NCI-H2081 treated with DMSO at 0.1 percent for 48 hours (cell line): Measurements from ENCODE around the gene WDFY3.

Source experiments
- DNase-seq: peaks from one replicate; lab custom pipeline; 2025; lab: John Stamatoyannopoulos, UW

The WDFY3 gene

GRCh38 chr4:84905646-84906045, 60.8 kb downstream of the WDFY3 start:
- DNase-seq, result no peak

GRCh38 chr4:84901740-84902281, 64.7 kb downstream of the WDFY3 start:
- DNase-seq, result no peak

- DNase-seq, result no peak
These were observed 65.3 kb downstream of the WDFY3 start for GRCh38 chr4:84901173-84901572.

- DNase-seq, result no peak
These were observed 66.9 kb downstream of the WDFY3 start for GRCh38 chr4:84899616-84900015.

- no peak for DNase-seq
These were observed 69.0 kb downstream of the WDFY3 start for GRCh38 chr4:84897516-84897915.

GRCh38 chr4:84895283-84895682, 71.2 kb downstream of the WDFY3 start:
- no peak for DNase-seq

- DNase-seq, result no peak
These were observed 71.9 kb downstream of the WDFY3 start for GRCh38 chr4:84894621-84895020.

GRCh38 chr4:84892950-84893349, 73.5 kb downstream of the WDFY3 start:
- DNase-seq, result no peak

GRCh38 chr4:84887824-84888223, 78.7 kb downstream of the WDFY3 start:
- DNase-seq, result no peak

- DNase-seq, result no peak
These were observed 86.8 kb downstream of the WDFY3 start for GRCh38 chr4:84879651-84880200.

- DNase-seq, result no peak
These were observed 87.9 kb downstream of the WDFY3 start for GRCh38 chr4:84878546-84878945.

GRCh38 chr4:84878090-84878489, 88.4 kb downstream of the WDFY3 start:
- DNase-seq, result no peak

GRCh38 chr4:84877051-84877833, 89.2 kb downstream of the WDFY3 start:
- DNase-seq, result no peak

GRCh38 chr4:84875636-84876371, 90.7 kb downstream of the WDFY3 start:
- no peak for DNase-seq

GRCh38 chr4:84874619-84875018, 91.9 kb downstream of the WDFY3 start:
- DNase-seq, result no peak

- no peak for DNase-seq
These were observed 95.9 kb downstream of the WDFY3 start for GRCh38 chr4:84870398-84871163.

GRCh38 chr4:84866295-84866694, 100.2 kb downstream of the WDFY3 start:
- no peak for DNase-seq

GRCh38 chr4:84865600-84865999, 100.9 kb downstream of the WDFY3 start:
- DNase-seq, result no peak

- no peak for DNase-seq
These were observed 104.4 kb downstream of the WDFY3 start for GRCh38 chr4:84862064-84862463.

GRCh38 chr4:84857296-84857695, 109.2 kb downstream of the WDFY3 start:
- no peak for DNase-seq

GRCh38 chr4:84856468-84857049, 109.9 kb downstream of the WDFY3 start:
- DNase-seq, result no peak

- DNase-seq, result no peak
These were observed 110.7 kb downstream of the WDFY3 start for GRCh38 chr4:84855774-84856173.
